ENCODE measurements around the gene SPRN.
"Not testable (repeated sequence)": the region's sequence is repeated elsewhere in the genome, so short reads cannot be mapped to it uniquely, and the experiment has no call there.

Gene SPRN

GRCh38 chr10:133383551-133383950 lies 40.9 kb downstream of the SPRN start:
- no peak for DNase-seq

GRCh38 chr10:133381036-133381435 lies 43.4 kb downstream of the SPRN start:
- no peak for DNase-seq

GRCh38 chr10:133379801-133380666 lies 44.4 kb downstream of the SPRN start:
- no peak for DNase-seq

- DNase-seq = peak; percentile 44
These were observed 45.1 kb downstream of the SPRN start, which contains the start of gene PAOX for GRCh38 chr10:133379152-133379800. TSS of gene PAOX (plus strand) at chr10:133379262. CDS start at chr10:133379317, 55 bp downstream.

- DNase-seq = peak; percentile 41
These were observed 46.0 kb downstream of the SPRN start for GRCh38 chr10:133378251-133379096.

GRCh38 chr10:133377818-133378250 lies 46.6 kb downstream of the SPRN start:
- DNase-seq = no peak

- no peak for DNase-seq
These were observed 47.2 kb downstream of the SPRN start for GRCh38 chr10:133377025-133377817.

- not testable (repeated sequence) for DNase-seq
These were observed 48.2 kb downstream of the SPRN start for GRCh38 chr10:133376183-133376582.

- DNase-seq = no peak
These were observed 48.9 kb downstream of the SPRN start for GRCh38 chr10:133375357-133376115.

GRCh38 chr10:133373174-133374090 lies 51.0 kb downstream of the SPRN start, which contains the start of gene ECHS1:
TSS of gene ECHS1 (minus strand) at chr10:133373354. CDS start at chr10:133373333, 21 bp downstream.
- DNase-seq = peak; percentile 97

- no peak for DNase-seq
These were observed 51.9 kb downstream of the SPRN start for GRCh38 chr10:133372507-133372906.
